Forelimb muscle (tissue), 1 donor: Measurements from ENCODE around the gene TMEM51. TPM values are rescaled to one million over a fixed set of nuclear protein-coding genes. Genes with fewer than 3 reads are reported as not detected.

Experiments
- DNase-seq: peaks from one replicate; pipeline ENCODE4 v3.0.0-alpha.2; 2013; ENCODE audit warnings: low read depth
- polyA plus RNA-seq: library from polyadenylated mRNA; unstranded; fragments of 120-200 nt; gene quantifications from one replicate; pipeline ENCODE4 v1.2.1, GENCODE V29; 2013; ENCODE audit not compliant: insufficient read length

Gene TMEM51
- polyA plus RNA-seq, 1 donor, result 9.9 TPM

GRCh38 chr1:15176898-15177665 is 23.5 kb downstream of the TMEM51 start:
- no peak for DNase-seq

GRCh38 chr1:15177710-15178166 is 24.2 kb downstream of the TMEM51 start:
- no peak for DNase-seq

- DNase-seq, result no peak
Measured at GRCh38 chr1:15178571-15179484, 25.3 kb downstream of the TMEM51 start.

- no peak for DNase-seq
Measured at GRCh38 chr1:15179485-15179883, 25.9 kb downstream of the TMEM51 start.

- no peak for DNase-seq
Measured at GRCh38 chr1:15180189-15180588, 26.6 kb downstream of the TMEM51 start.

GRCh38 chr1:15180945-15181523 is 27.5 kb downstream of the TMEM51 start:
- no peak for DNase-seq

- no peak for DNase-seq
Measured at GRCh38 chr1:15181564-15181963, 28.0 kb downstream of the TMEM51 start.

- no peak for DNase-seq
Measured at GRCh38 chr1:15184436-15185241, 31.1 kb downstream of the TMEM51 start.

GRCh38 chr1:15185617-15186016 is 32.1 kb downstream of the TMEM51 start:
- DNase-seq, result no peak

- DNase-seq, result no peak
Measured at GRCh38 chr1:15186073-15186845, 32.7 kb downstream of the TMEM51 start.

- no peak for DNase-seq
Measured at GRCh38 chr1:15186846-15187151, 33.3 kb downstream of the TMEM51 start.

GRCh38 chr1:15187175-15188129 is 33.9 kb downstream of the TMEM51 start:
- no peak for DNase-seq

- no peak for DNase-seq
Measured at GRCh38 chr1:15188130-15188524, 34.6 kb downstream of the TMEM51 start.

- DNase-seq, result no peak
Measured at GRCh38 chr1:15188678-15189077, 35.1 kb downstream of the TMEM51 start.

GRCh38 chr1:15189692-15190370 is 36.3 kb downstream of the TMEM51 start:
- no peak for DNase-seq

GRCh38 chr1:15191267-15191666 is 37.7 kb downstream of the TMEM51 start:
- DNase-seq, result no peak

- no peak for DNase-seq
Measured at GRCh38 chr1:15191770-15192169, 38.2 kb downstream of the TMEM51 start.

GRCh38 chr1:15192916-15193550 is 39.5 kb downstream of the TMEM51 start:
- no peak for DNase-seq
